ENCODE measurements around the gene SKA2.
"Not testable (repeated sequence)": the region's sequence is repeated elsewhere in the genome, so short reads cannot be mapped to it uniquely, and the experiment has no call there.

SKA2 gene

DNA sequence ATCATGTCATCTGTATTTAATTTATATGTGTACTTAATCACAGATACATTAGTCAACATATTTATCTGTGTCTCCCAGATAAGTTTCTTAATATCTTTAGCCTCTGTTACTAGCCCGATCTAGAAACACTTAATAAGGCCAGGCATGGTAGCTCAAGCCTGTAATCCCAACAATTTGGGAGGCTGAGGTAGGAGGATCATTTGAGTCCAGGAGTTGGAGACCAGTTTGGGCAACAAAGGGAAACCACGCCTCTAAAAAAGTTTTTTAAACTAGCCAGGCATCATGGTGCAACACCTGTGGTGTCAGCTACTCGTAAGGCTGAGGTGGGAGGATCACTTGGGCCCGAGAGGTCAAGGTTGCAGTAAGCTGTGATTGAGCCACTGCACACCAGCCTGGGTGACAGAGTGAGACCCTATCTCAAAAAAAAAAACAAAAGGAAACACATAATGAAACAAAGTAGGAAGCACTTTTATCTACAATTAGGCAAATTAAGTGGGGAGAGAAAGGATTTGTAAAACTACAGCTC lies 9.4 kb downstream of the SKA2 start:
- Histone ChIP-seq H3K4me2 (ENCODE audit: low read depth, low read length, poor library complexity, severe bottlenecking) (peak overlapping the region; percentile 33), H3K4me3 (ENCODE audit: low read length, poor library complexity, severe bottlenecking) (no peak overlapping the region), H3K36me3 (ENCODE audit: insufficient read depth, low read length) (peaks cover 12% of the 10 kb centered on the region), H3K4me1 (ENCODE audit: insufficient read depth, low read length, poor library complexity, severe bottlenecking) (peaks cover 29% of the 10 kb centered on the region), H4K20me1 (ENCODE audit: insufficient read depth, low read length, poor library complexity, severe bottlenecking) (peaks cover 71% of the 10 kb centered on the region), H3K9ac (ENCODE audit: low read depth, low read length, poor library complexity, severe bottlenecking) (no peak overlapping the region), H3F3A (ENCODE audit: low read depth) (no peaks in the 10 kb centered on the region), H3K9me2 (replicated peaks; ENCODE audit: low read depth, low read length) (no peaks in the 10 kb centered on the region), H2AFZ (ENCODE audit: low read length) (no peak overlapping the region), H3K79me2 (ENCODE audit: insufficient read depth, low read length) (peaks cover 100% of the 10 kb centered on the region), H3K27me3 (ENCODE audit: insufficient read depth, low read length, poor library complexity, severe bottlenecking) (no peaks in the 10 kb centered on the region), H3K9me3 (ENCODE audit: insufficient read depth, low read depth, low read length) (no peaks in the 10 kb centered on the region)
- TF ChIP-seq EZH2phosphoT487 (IDR thresholded peaks at IDR 0.05; ENCODE audit: borderline replicate concordance) = no peak
- TF ChIP-seq CTCF (conservative IDR thresholded peaks at IDR 0.05; ENCODE audit: low read length) = no peak

- no peak overlapping the region for H3K4me2 ChIP-seq (ENCODE audit: low read depth, low read length, poor library complexity, severe bottlenecking)
- peaks cover 8% of the 10 kb centered on the region for H3K4me1 ChIP-seq (ENCODE audit: insufficient read depth, low read length, poor library complexity, severe bottlenecking)
- no peaks in the 10 kb centered on the region for H3K27me3 ChIP-seq (ENCODE audit: insufficient read depth, low read length, poor library complexity, severe bottlenecking)
- H3K36me3 ChIP-seq (ENCODE audit: insufficient read depth, low read length) = peaks cover 12% of the 10 kb centered on the region
- no peak overlapping the region for H3K4me3 ChIP-seq (ENCODE audit: low read length, poor library complexity, severe bottlenecking)
- no peaks in the 10 kb centered on the region for H3K9me2 ChIP-seq (replicated peaks; ENCODE audit: low read depth, low read length)
- no peaks in the 10 kb centered on the region for H3K9me3 ChIP-seq (ENCODE audit: insufficient read depth, low read depth, low read length)
- H3K79me2 ChIP-seq (ENCODE audit: insufficient read depth, low read length) = peaks cover 100% of the 10 kb centered on the region
- no peaks in the 10 kb centered on the region for H3F3A ChIP-seq (ENCODE audit: low read depth)
- TF ChIP-seq EZH2phosphoT487 (IDR thresholded peaks at IDR 0.05; ENCODE audit: borderline replicate concordance) (no peak), CTCF (conservative IDR thresholded peaks at IDR 0.05; ENCODE audit: low read length) (no peak)
- H4K20me1 ChIP-seq (ENCODE audit: insufficient read depth, low read length, poor library complexity, severe bottlenecking) = peaks cover 64% of the 10 kb centered on the region
- H2AFZ ChIP-seq (ENCODE audit: low read length) = no peak overlapping the region
- H3K9ac ChIP-seq (ENCODE audit: low read depth, low read length, poor library complexity, severe bottlenecking) = no peak overlapping the region
Measured at GRCh38 chr17:59141860-59142259, 13.1 kb downstream of the SKA2 start.

GRCh38 chr17:59139939-59140338 lies 15.0 kb downstream of the SKA2 start:
- H3F3A ChIP-seq (ENCODE audit: low read depth) = no peaks in the 10 kb centered on the region
- no peaks in the 10 kb centered on the region for H3K9me2 ChIP-seq (replicated peaks; ENCODE audit: low read depth, low read length)
- peaks cover 12% of the 10 kb centered on the region for H3K36me3 ChIP-seq (ENCODE audit: insufficient read depth, low read length)
- H3K4me1 ChIP-seq (ENCODE audit: insufficient read depth, low read length, poor library complexity, severe bottlenecking) = no peaks in the 10 kb centered on the region
- peaks cover 99% of the 10 kb centered on the region for H3K79me2 ChIP-seq (ENCODE audit: insufficient read depth, low read length)
- TF ChIP-seq EZH2phosphoT487 (IDR thresholded peaks at IDR 0.05; ENCODE audit: borderline replicate concordance) = no peak
- no peak for TF ChIP-seq CTCF (conservative IDR thresholded peaks at IDR 0.05; ENCODE audit: low read length)
- no peaks in the 10 kb centered on the region for H3K27me3 ChIP-seq (ENCODE audit: insufficient read depth, low read length, poor library complexity, severe bottlenecking)
- no peak overlapping the region for H3K4me2 ChIP-seq (ENCODE audit: low read depth, low read length, poor library complexity, severe bottlenecking)
- no peak overlapping the region for H3K4me3 ChIP-seq (ENCODE audit: low read length, poor library complexity, severe bottlenecking)
- no peak overlapping the region for H2AFZ ChIP-seq (ENCODE audit: low read length)
- H3K9ac ChIP-seq (ENCODE audit: low read depth, low read length, poor library complexity, severe bottlenecking) = no peak overlapping the region
- H4K20me1 ChIP-seq (ENCODE audit: insufficient read depth, low read length, poor library complexity, severe bottlenecking) = peaks cover 58% of the 10 kb centered on the region
- H3K9me3 ChIP-seq (ENCODE audit: insufficient read depth, low read depth, low read length) = no peaks in the 10 kb centered on the region

GRCh38 chr17:59138339-59138738 lies 16.6 kb downstream of the SKA2 start:
- H3F3A ChIP-seq (ENCODE audit: low read depth); H3K27me3 ChIP-seq (ENCODE audit: insufficient read depth, low read length, poor library complexity, severe bottlenecking); H3K4me1 ChIP-seq (ENCODE audit: insufficient read depth, low read length, poor library complexity, severe bottlenecking); H3K9me3 ChIP-seq (ENCODE audit: insufficient read depth, low read depth, low read length); H3K4me2 ChIP-seq (ENCODE audit: low read depth, low read length, poor library complexity, severe bottlenecking); H3K36me3 ChIP-seq (ENCODE audit: insufficient read depth, low read length); H3K9me2 ChIP-seq (replicated peaks; ENCODE audit: low read depth, low read length); H2AFZ ChIP-seq (ENCODE audit: low read length); H3K9ac ChIP-seq (ENCODE audit: low read depth, low read length, poor library complexity, severe bottlenecking); H3K4me3 ChIP-seq (ENCODE audit: low read length, poor library complexity, severe bottlenecking): not testable (repeated sequence)
- Histone ChIP-seq H3K79me2 (ENCODE audit: insufficient read depth, low read length) (peaks cover 99% of the 10 kb centered on the region), H4K20me1 (ENCODE audit: insufficient read depth, low read length, poor library complexity, severe bottlenecking) (peaks cover 53% of the 10 kb centered on the region)

All from Loucy (cell line).